ENCODE measurements around the gene POLD4. TPM values are rescaled to one million over a fixed set of nuclear protein-coding genes. Genes with fewer than 3 reads are reported as not detected.

The POLD4 gene
- polyA plus RNA-seq, 1 experiment, result 119 TPM

- no peak overlapping the region for H3K4me3 ChIP-seq (ENCODE audit: low read depth, low read length)
- no peak for DNase-seq (ENCODE audit: low read depth)
- no peaks in the 10 kb centered on the region for H3K27me3 ChIP-seq (ENCODE audit: control insufficient read depth, insufficient read depth, low read length)
- ChIA-PET CTCF (interaction anchor here (0.6 to 2.5 kb wide), 5 partner anchors 14 to 161 kb away, joined by 3 to 9 read pairs (median 3); no protein-coding TSS in a partner anchor), POLR2A (no interaction called here)
- TF ChIP-seq, protein P1, sequence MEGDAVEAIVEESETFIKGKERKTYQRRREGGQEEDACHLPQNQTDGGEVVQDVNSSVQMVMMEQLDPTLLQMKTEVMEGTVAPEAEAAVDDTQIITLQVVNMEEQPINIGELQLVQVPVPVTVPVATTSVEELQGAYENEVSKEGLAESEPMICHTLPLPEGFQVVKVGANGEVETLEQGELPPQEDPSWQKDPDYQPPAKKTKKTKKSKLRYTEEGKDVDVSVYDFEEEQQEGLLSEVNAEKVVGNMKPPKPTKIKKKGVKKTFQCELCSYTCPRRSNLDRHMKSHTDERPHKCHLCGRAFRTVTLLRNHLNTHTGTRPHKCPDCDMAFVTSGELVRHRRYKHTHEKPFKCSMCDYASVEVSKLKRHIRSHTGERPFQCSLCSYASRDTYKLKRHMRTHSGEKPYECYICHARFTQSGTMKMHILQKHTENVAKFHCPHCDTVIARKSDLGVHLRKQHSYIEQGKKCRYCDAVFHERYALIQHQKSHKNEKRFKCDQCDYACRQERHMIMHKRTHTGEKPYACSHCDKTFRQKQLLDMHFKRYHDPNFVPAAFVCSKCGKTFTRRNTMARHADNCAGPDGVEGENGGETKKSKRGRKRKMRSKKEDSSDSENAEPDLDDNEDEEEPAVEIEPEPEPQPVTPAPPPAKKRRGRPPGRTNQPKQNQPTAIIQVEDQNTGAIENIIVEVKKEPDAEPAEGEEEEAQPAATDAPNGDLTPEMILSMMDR (IDR thresholded peaks at IDR 0.05; ENCODE audit: insufficient read depth, low read depth, low read length), result no peak
- H3K36me3 ChIP-seq (ENCODE audit: control insufficient read depth, insufficient read depth, low read length), result peaks cover 34% of the 10 kb centered on the region
Observed at GRCh38 chr11:67396587-67397389, 43.4 kb upstream of the POLD4 start.

DNA sequence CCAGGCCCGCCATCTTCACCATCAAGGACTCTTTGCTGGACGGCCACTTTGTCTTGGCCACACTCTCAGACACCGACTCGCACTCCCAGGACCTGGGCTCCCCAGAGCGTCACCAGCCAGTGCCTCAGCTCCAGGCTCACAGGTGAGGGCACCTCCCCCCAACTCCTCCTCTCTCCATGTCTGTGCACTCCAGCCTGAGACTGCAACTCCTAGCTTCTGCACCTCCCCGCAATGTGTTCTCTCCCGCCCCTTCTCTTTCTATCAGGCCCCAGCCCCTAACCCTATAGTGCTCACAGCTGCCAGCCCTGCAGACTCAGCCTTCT, 42.9 kb upstream of the POLD4 start:
- TF ChIP-seq, protein P1 (IDR thresholded peaks at IDR 0.05; ENCODE audit: insufficient read depth, low read depth, low read length), result no peak
- H3K4me3 ChIP-seq (ENCODE audit: low read depth, low read length), result no peak overlapping the region
- ChIA-PET CTCF (interaction anchor here (0.6 to 2.3 kb wide), 3 partner anchors 45 to 162 kb away, joined by 3 to 9 read pairs (median 3); no protein-coding TSS in a partner anchor), POLR2A (no interaction called here)
- DNase-seq (ENCODE audit: low read depth), result no peak
- H3K36me3 ChIP-seq (ENCODE audit: control insufficient read depth, insufficient read depth, low read length), result peaks cover 34% of the 10 kb centered on the region
- H3K27me3 ChIP-seq (ENCODE audit: control insufficient read depth, insufficient read depth, low read length), result no peaks in the 10 kb centered on the region

- POLR2A ChIA-PET, result no interaction called here
- Histone ChIP-seq H3K4me3 (ENCODE audit: low read depth, low read length) (no peak overlapping the region), H3K36me3 (ENCODE audit: control insufficient read depth, insufficient read depth, low read length) (peaks cover 34% of the 10 kb centered on the region), H3K27me3 (ENCODE audit: control insufficient read depth, insufficient read depth, low read length) (no peaks in the 10 kb centered on the region)
- CTCF ChIA-PET, result interaction anchor here (1.7 kb wide), 1 partner anchor 132 kb away, joined by 3 read pairs; no protein-coding TSS in a partner anchor
- no peak for DNase-seq (ENCODE audit: low read depth)
- TF ChIP-seq, protein P1 (IDR thresholded peaks at IDR 0.05; ENCODE audit: insufficient read depth, low read depth, low read length), result no peak
Observed at GRCh38 chr11:67395555-67396258, 42.4 kb upstream of the POLD4 start.

GRCh38 chr11:67393990-67394389, 40.6 kb upstream of the POLD4 start:
- TF ChIP-seq, protein P1 (IDR thresholded peaks at IDR 0.05; ENCODE audit: insufficient read depth, low read depth, low read length), result no peak
- Histone ChIP-seq H3K27me3 (ENCODE audit: control insufficient read depth, insufficient read depth, low read length) (no peaks in the 10 kb centered on the region), H3K36me3 (ENCODE audit: control insufficient read depth, insufficient read depth, low read length) (peaks cover 27% of the 10 kb centered on the region), H3K4me3 (ENCODE audit: low read depth, low read length) (no peak overlapping the region)
- DNase-seq (ENCODE audit: low read depth), result no peak
- ChIA-PET POLR2A (no interaction called here), CTCF (interaction anchor here (1.0 kb wide), 1 partner anchor 314 kb away, joined by 3 read pairs; no protein-coding TSS in a partner anchor)

DNA sequence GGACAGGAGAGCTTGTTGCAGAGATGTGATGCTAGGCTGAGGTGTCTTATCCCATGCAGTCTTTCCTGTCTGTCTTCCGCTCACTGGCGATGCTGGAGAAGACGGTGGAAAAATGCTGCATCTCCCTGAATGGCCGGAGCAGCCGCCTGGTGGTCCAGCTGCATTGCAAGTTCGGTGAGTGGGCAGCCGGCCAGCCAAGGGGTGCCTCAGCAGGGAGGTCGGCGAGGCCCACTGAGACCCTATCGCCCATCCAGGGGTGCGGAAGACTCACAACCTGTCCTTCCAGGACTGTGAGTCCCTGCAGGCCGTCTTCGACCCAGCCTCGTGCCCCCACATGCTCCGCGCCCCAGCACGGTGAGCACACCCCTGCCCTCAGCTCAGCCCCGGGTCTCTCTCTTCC, 40.1 kb upstream of the POLD4 start:
- H3K4me3 ChIP-seq (ENCODE audit: low read depth, low read length), result no peak overlapping the region
- H3K27me3 ChIP-seq (ENCODE audit: control insufficient read depth, insufficient read depth, low read length), result no peaks in the 10 kb centered on the region
- no peak for DNase-seq (ENCODE audit: low read depth)
- CTCF ChIA-PET, result interaction anchor here (1.0 to 3.3 kb wide), 2 partner anchors 48 to 315 kb away, joined by 3 to 14 read pairs; no protein-coding TSS in a partner anchor
- POLR2A ChIA-PET, result no interaction called here
- TF ChIP-seq, protein P1 (IDR thresholded peaks at IDR 0.05; ENCODE audit: insufficient read depth, low read depth, low read length), result no peak
- peaks cover 22% of the 10 kb centered on the region for H3K36me3 ChIP-seq (ENCODE audit: control insufficient read depth, insufficient read depth, low read length)

Data from BJ (cell line).